ENCODE results near the gene NGF. TPM values are rescaled to one million over a fixed set of nuclear protein-coding genes. Genes with fewer than 3 reads are reported as not detected.

The NGF gene
- total RNA-seq, 4 donors from 2014 or later: 0.78 TPM; not detected in 3

DNA sequence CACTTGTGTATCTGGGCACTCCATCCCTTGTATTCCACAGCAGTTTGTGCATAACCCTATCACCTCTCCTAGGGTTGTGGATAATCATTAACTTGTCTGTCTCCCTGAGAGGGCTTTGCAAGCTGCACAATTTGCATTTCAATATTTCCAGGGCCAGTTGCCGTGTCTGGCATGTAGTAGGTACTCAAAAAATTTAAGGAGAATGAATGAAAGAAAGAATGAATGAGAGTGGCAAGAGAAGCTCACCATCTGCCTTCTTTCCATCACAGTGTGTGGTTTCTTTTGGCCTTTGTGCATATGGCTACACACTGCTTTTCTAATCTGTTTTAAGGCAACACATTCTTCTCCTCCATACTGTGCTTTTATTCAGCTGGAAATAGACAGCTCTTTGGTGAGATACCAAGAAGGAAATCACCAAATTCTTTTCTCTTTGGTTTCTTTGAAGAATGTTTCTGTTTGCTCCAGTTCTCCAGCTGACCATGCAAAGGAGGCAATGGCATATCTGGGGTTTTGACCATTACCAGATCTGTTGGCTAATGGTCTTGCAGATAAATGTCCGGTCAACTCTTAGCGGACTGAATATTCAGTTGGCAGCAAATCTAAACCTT, 49.4 kb downstream of the NGF start:
- no peak for ATAC-seq
- no peak for TF ChIP-seq POLR2A (IDR thresholded peaks at IDR 0.05)
- TF ChIP-seq, protein P1, sequence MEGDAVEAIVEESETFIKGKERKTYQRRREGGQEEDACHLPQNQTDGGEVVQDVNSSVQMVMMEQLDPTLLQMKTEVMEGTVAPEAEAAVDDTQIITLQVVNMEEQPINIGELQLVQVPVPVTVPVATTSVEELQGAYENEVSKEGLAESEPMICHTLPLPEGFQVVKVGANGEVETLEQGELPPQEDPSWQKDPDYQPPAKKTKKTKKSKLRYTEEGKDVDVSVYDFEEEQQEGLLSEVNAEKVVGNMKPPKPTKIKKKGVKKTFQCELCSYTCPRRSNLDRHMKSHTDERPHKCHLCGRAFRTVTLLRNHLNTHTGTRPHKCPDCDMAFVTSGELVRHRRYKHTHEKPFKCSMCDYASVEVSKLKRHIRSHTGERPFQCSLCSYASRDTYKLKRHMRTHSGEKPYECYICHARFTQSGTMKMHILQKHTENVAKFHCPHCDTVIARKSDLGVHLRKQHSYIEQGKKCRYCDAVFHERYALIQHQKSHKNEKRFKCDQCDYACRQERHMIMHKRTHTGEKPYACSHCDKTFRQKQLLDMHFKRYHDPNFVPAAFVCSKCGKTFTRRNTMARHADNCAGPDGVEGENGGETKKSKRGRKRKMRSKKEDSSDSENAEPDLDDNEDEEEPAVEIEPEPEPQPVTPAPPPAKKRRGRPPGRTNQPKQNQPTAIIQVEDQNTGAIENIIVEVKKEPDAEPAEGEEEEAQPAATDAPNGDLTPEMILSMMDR (IDR thresholded peaks at IDR 0.05 in 4 of 5, conservative IDR thresholded peaks at IDR 0.05 in 1 of 5): no peak
- Histone ChIP-seq H3K9me3 (no peaks in the 10 kb centered on the region), H3K4me3 (no peak overlapping the region), H3K27me3 (no peaks in the 10 kb centered on the region), H3K27ac (no peak overlapping the region), H3K36me3 (no peaks in the 10 kb centered on the region), H3K4me1 (peaks cover 0 to 5% of the 10 kb centered on the region in 2 donors)
- intact Hi-C loops (cut with DNase I; ENCODE audit: low total_unique reads): no loop called here
- DNase-seq: no peak
- in situ Hi-C loops (cut with MboI; ENCODE audit: low sequenced_read_pairs in 4 of 4): loop anchor here in 1 of 4 donors (10.0 kb wide), 1 partner anchor 46 kb away; the partner anchor contains the start of gene NGF

DNA sequence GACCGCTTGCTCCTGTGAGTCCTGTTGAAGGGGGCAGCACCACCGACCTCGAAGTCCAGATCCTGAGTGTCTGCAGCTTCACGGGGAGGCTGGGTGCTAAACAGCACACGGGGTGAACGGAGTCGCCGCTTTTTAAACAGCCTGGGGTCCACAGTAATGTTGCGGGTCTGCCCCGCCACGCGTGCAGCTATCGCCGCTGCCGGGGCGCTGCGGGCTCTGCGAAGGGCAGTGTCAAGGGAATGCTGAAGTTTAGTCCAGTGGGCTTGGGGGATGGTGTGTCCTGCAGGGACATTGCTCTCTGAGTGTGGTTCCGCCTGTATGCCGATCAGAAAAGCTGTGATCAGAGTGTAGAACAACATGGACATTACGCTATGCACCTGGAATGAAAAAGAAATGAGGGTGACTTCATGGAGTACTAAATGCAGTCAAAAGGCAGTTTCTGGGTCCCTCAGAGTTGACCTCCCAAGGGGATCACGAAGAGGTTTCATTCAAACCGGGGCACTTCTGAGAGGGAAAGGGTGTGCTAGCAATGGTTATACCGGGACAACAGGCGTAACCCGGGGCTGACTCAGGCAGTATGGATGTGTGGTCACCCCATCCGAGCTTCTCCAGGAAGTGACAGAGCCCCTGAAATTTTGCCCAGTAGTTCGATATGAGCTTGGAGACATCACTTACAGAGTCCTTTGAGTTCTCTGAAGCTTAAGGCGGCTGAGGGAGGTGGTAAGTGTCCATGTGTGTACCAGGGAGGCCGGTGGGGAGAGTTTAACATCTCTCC, 51.4 kb downstream of the NGF start:
- no peaks in the 10 kb centered on the region for H3K9me3 ChIP-seq
- H3K4me1 ChIP-seq: peaks cover 0 to 5% of the 10 kb centered on the region in 2 donors
- intact Hi-C loops (cut with DNase I; ENCODE audit: low total_unique reads) (no loop called here), in situ Hi-C loops (cut with MboI; ENCODE audit: low sequenced_read_pairs in 4 of 4) (loop anchor here in 1 of 4 donors (10.0 kb wide), 1 partner anchor 48 kb away; the partner anchor contains the start of gene NGF)
- no peaks in the 10 kb centered on the region for H3K27me3 ChIP-seq
- TF ChIP-seq POLR2A (IDR thresholded peaks at IDR 0.05): no peak
- TF ChIP-seq, protein P1 (IDR thresholded peaks at IDR 0.05 in 4 of 5, conservative IDR thresholded peaks at IDR 0.05 in 1 of 5): no peak
- DNase-seq (no peak), ATAC-seq (no peak)
- H3K27ac ChIP-seq: no peak overlapping the region
- no peak overlapping the region for H3K4me3 ChIP-seq
- no peaks in the 10 kb centered on the region for H3K36me3 ChIP-seq

DNA sequence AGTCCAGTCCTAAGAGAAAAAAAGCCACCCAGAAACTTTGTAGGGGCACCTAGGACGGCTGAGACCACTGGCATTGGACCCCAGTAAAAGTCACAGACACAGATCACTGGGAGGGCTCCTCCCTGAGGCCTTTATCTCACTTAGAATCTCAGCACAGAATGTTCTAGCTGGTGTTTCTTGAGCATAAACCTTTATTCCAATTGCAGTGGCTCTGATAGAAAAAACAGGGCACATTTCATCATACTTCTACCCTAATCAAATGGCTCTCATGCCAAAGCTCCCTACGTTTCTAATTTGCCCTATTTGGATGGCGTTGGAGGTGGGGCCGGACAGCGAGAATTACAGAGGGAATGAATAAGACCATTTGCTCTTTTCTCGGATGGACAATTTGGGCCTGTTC, 53.8 kb downstream of the NGF start:
- intact Hi-C loops (cut with DNase I; ENCODE audit: low total_unique reads) (no loop called here), in situ Hi-C loops (cut with MboI; ENCODE audit: low sequenced_read_pairs in 4 of 4) (loop anchor here in 1 of 4 donors (10.0 kb wide), 1 partner anchor 51 kb away; the partner anchor contains the start of gene NGF)
- peak overlapping the region; percentile 65 to 74 (median 70) for H3K27ac ChIP-seq
- no peak for DNase-seq
- H3K36me3 ChIP-seq: no peaks in the 10 kb centered on the region
- H3K4me1 ChIP-seq: peaks cover 0 to 5% of the 10 kb centered on the region in 2 donors
- H3K27me3 ChIP-seq: no peaks in the 10 kb centered on the region
- no peak for TF ChIP-seq POLR2A (IDR thresholded peaks at IDR 0.05)
- TF ChIP-seq, protein P1 (IDR thresholded peaks at IDR 0.05 in 4 of 5, conservative IDR thresholded peaks at IDR 0.05 in 1 of 5): no peak
- H3K4me3 ChIP-seq: no peak overlapping the region
- H3K9me3 ChIP-seq: no peaks in the 10 kb centered on the region
- peak; percentile 48 to 49 for ATAC-seq

DNA sequence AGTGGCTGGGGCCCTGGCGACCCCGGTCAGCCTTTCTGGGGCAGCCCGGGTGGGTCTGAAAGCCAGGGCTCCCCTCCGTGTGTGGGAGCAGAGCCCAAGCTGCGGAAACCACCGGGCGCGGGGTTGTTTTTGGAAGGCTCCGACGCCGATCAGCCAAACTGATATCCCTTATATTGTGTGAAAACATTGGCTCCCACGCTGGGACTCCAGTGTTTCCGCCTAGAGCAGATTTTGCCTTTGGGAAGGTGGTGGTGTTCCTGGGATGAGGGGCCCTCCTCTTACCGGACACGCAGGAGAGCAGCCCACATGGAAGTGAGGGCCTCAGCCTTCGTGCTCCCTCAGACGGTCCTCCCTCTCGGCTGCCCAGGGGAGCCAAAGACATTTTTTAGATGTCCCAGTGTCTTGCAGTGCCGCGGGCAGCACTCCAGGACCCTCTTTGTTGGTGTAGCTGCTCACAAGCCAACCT, 54.3 kb downstream of the NGF start:
- Histone ChIP-seq H3K27ac (peak overlapping the region; percentile 65 to 74 (median 70)), H3K27me3 (no peaks in the 10 kb centered on the region), H3K4me1 (peaks cover 0 to 5% of the 10 kb centered on the region in 2 donors), H3K9me3 (no peaks in the 10 kb centered on the region), H3K36me3 (no peaks in the 10 kb centered on the region), H3K4me3 (no peak overlapping the region)
- intact Hi-C loops (cut with DNase I; ENCODE audit: low total_unique reads): no loop called here
- in situ Hi-C loops (cut with MboI; ENCODE audit: low sequenced_read_pairs in 4 of 4): loop anchor here in 1 of 4 donors (10.0 kb wide), 1 partner anchor 51 kb away; the partner anchor contains the start of gene NGF
- TF ChIP-seq POLR2A (IDR thresholded peaks at IDR 0.05): no peak
- TF ChIP-seq, protein P1 (IDR thresholded peaks at IDR 0.05 in 4 of 5, conservative IDR thresholded peaks at IDR 0.05 in 1 of 5): no peak
- ATAC-seq (no peak), DNase-seq (no peak)

Measured in gastrocnemius medialis (tissue), 4 donors.